GM20000 (cell line): ENCODE results near the gene AFF3.
"Not testable (repeated sequence)": the region's sequence is repeated elsewhere in the genome, so short reads cannot be mapped to it uniquely, and the experiment has no call there.

Experiments used
- DNase-seq: peaks from one replicate; pipeline ENCODE4 v3.0.0; 2012; ENCODE audit warnings: low spot score
- CTCF ChIP-seq: IDR thresholded peaks from 2 replicates; pipeline ENCODE4 v1.5.1; 2012; ENCODE audit warnings: mild to moderate bottlenecking, control low read depth; ENCODE audit errors: extremely low read depth, missing control alignments

The AFF3 gene

GRCh38 chr2:100105678-100106054 is 36.7 kb downstream of the AFF3 start:
- TF ChIP-seq CTCF: no peak
- DNase-seq: no peak

- no peak for TF ChIP-seq CTCF
- peak; percentile 50 for DNase-seq
These were observed 37.4 kb downstream of the AFF3 start for GRCh38 chr2:100104718-100105677.

GRCh38 chr2:100104265-100104664 is 38.1 kb downstream of the AFF3 start:
- not testable (repeated sequence) for DNase-seq

- not testable (repeated sequence) for DNase-seq
These were observed 38.7 kb downstream of the AFF3 start for GRCh38 chr2:100103527-100104252.

GRCh38 chr2:100102466-100103180 is 39.8 kb downstream of the AFF3 start:
- not testable (repeated sequence) for DNase-seq

GRCh38 chr2:100098855-100099254 is 43.5 kb downstream of the AFF3 start:
- DNase-seq: not testable (repeated sequence)

- not testable (repeated sequence) for DNase-seq
These were observed 44.6 kb downstream of the AFF3 start for GRCh38 chr2:100097611-100098294.

GRCh38 chr2:100095845-100096244 is 46.5 kb downstream of the AFF3 start:
- not testable (repeated sequence) for DNase-seq

GRCh38 chr2:100091807-100092206 is 50.6 kb downstream of the AFF3 start:
- DNase-seq: not testable (repeated sequence)

GRCh38 chr2:100085744-100086143 is 56.6 kb downstream of the AFF3 start:
- DNase-seq: not testable (repeated sequence)

- DNase-seq: not testable (repeated sequence)
These were observed 58.8 kb downstream of the AFF3 start for GRCh38 chr2:100083421-100084216.

GRCh38 chr2:100082302-100082978 is 60.0 kb downstream of the AFF3 start:
- not testable (repeated sequence) for DNase-seq
